GM10847 (cell line): ENCODE measurements around the gene PARVB.

Experiments
- POLR2A ChIP-seq: IDR thresholded peaks from 2 replicates; pipeline ENCODE4 v1.6.1; 2011; ENCODE audit not compliant: insufficient read length; ENCODE audit errors: extremely low read depth

The PARVB gene

GRCh38 chr22:44024288-44024921 lies at the start of gene PARVB:
TSS of gene PARVB (plus strand) at chr22:44024302. CDS start at chr22:44024340, 38 bp downstream.
- peak; percentile 20 for TF ChIP-seq POLR2A

GRCh38 chr22:43975041-43975440 lies 49.1 kb upstream of the PARVB start:
- no peak for TF ChIP-seq POLR2A

DNA sequence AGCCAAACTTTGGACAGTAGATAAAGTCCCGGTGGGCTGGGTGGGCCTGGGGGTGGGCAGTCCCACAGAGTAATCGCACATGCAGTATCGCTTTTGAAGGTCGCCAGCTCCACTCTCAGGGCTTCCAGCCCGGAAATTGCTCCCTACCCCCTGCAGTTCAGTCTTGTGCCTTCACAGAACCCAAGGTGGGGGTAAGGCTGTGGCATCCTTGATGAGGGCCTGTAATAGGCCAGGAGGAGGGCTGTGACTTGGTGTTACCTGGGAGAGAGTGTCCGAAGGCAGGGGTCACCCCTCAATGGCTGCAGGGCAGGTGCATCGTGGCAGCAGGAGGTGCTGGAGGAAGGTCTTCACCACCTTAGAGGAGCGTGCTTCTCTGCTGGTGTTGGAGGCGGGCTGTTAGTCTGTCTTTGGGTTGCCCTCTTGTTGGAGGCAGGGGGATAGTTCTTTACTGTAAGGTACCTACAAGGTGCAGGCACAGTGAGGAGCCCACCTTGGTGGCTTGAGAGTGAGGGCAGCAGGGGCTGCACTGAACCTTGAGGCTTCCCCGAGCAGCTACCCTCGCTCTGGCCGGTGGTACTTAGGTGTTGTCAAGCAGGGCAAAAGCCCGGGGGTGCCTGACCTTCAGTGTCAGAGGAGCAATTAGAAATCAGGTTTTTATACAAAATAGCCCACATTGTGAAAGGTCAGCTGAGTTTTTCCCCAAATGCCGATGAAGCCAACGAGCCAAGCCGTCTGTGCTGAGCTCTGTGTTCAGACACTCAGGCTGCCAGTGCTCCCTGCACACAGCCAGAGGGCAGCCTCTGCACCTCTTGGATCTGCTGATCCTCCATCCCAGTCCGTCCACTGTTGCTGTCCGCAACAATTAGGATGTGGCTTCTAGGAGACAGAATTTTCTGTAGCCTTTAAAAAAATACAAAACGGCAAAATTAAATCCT lies 47.0 kb upstream of the PARVB start:
- no peak for TF ChIP-seq POLR2A

GRCh38 chr22:43978558-43978957 lies 45.5 kb upstream of the PARVB start:
- no peak for TF ChIP-seq POLR2A

DNA sequence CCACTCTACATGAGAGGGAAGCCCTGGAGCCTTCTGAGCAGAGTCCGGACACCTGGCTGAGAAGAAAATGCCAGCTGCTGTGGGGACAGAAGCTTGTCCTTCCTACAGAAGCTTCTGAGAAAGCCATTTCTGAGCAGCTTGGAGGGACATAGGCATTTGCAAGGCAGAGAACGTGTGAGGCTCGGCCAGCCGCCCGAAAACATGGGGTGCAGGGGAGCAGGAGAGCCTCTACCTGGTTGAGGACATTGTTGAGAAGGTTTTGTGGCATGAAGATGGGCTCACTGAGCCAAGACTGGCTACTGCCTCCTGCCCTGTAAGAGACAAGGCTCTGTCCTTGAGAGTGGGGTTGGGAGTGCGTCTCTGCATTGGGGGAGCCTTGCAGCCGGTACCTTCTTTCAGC lies 43.5 kb upstream of the PARVB start:
- no peak for TF ChIP-seq POLR2A

GRCh38 chr22:43980996-43981395 lies 43.1 kb upstream of the PARVB start:
- no peak for TF ChIP-seq POLR2A

- no peak for TF ChIP-seq POLR2A
These were observed 40.3 kb upstream of the PARVB start for GRCh38 chr22:43983808-43984207.

GRCh38 chr22:43985532-43985931 lies 38.6 kb upstream of the PARVB start:
- TF ChIP-seq POLR2A: no peak

GRCh38 chr22:43988116-43988820 lies 35.8 kb upstream of the PARVB start:
- TF ChIP-seq POLR2A: no peak

- no peak for TF ChIP-seq POLR2A
These were observed 35.1 kb upstream of the PARVB start for GRCh38 chr22:43988960-43989359.

- TF ChIP-seq POLR2A: no peak
These were observed 34.1 kb upstream of the PARVB start for GRCh38 chr22:43990044-43990443.

DNA sequence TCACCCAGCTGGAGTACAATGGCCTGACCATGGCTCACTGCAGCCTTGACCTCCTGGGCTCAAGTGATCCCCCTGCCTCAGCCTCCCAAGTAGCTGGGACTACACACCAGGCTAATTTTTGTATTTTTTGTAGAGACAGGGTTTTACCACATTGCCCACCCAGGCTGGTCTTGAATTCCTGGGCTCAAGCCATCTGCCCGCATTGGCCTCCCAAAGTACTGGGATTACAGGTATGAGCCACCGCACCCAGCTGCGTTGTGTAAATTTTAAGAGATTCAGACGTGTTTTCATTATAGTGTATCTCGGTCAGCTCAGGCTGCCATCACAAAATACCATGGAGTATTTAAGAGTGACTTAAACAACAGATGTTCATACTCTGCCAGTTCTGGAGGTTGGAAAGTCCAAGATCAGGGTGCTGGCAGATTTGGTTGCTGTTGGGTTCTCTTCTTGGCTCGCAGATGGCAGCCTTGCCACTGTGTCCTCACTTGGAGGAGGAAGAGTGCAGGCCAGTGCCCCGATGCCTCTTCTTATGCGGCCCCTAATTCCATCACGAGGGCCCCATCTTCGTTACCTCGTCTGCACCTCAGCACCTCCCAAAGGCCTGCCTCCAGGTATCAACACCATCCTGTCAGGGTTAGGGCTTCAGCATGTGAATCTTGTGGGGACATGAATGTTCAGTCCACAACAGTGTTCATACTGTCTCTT lies 32.6 kb upstream of the PARVB start:
- no peak for TF ChIP-seq POLR2A

DNA sequence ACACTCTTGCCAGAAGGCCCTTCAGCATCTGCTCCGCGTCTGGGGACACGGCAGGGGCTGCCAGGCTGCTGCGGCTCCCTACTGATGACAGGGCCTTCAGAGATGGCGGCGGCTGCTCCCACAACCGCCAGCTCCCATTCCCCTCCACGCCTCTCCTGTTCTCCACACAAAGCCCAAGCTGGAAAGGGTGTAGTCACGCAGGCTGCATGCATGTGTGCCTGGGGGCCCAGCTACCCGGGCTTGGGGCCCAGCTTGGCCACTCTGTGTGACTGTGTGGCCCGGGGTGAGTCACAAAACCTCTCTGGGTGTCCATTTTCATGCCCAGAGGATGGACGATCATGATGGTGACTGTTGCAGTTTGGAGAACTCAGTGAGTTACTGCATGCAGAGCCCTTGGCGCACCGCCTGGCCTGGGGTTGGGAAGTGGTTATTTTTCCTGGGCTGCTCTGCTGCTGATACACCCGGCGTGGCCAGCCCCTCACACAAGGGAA lies 31.7 kb upstream of the PARVB start:
- no peak for TF ChIP-seq POLR2A

- no peak for TF ChIP-seq POLR2A
These were observed 30.9 kb upstream of the PARVB start for GRCh38 chr22:43993072-43993760.
